DOHH2 (cell line): ENCODE measurements around the gene CD3D.

ENCODE experiments used
- CTCF ChIP-seq: fragments of 200-600 bp; sonication (generic); IDR thresholded peaks from one replicate; pipeline ENCODE4 v1.5.1; 2014; ENCODE audit warnings: antibody characterized with exemption, mild to moderate bottlenecking, low read depth, low read length; ENCODE audit not compliant: poor library complexity, severe bottlenecking
- EZH2phosphoT487 ChIP-seq: fragments of 200-600 bp; sonication (generic); IDR thresholded peaks from 2 replicates; pipeline ENCODE4 v1.6.1; 2017; ENCODE audit warnings: borderline replicate concordance, mild to moderate bottlenecking, antibody characterized with exemption, low read length, moderate library complexity, mixed read lengths

- no peak for TF ChIP-seq CTCF
- TF ChIP-seq EZH2phosphoT487 = no peak
These were observed 40.8 kb downstream of the CD3D start for GRCh38 chr11:118301600-118302195.
